ENCODE measurements around the gene THAP8.

DNA sequence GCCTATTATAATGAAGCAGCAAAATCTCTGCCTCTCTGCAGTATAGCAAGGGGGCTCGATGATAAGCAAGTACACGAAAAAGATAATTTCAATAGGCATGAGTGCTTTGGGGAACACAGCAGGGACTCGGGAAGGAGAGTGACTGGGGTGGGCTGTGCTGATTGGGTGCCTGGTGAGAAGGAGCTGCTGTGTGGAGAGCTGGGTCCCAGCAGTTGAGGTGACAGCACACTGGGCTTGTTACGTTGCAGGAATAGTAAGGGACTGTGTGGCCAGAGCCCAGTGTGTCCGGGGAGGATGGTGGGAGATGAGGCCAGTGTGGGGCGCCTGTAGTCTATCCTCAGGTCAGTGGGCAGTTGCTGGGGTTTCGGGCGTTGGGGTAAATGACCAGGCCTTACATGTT is 18.0 kb upstream of the THAP8 start:
- TF ChIP-seq CTCF (IDR thresholded peaks at IDR 0.05 in 2 of 3, conservative IDR thresholded peaks at IDR 0.05 in 1 of 3; ENCODE audit: control insufficient read depth in 2 of 3, extremely low read depth in 1 of 3, insufficient read depth in 1 of 3, low read depth in 3 of 3, low read length in 3 of 3) (no peak), TAF1 (IDR thresholded peaks at IDR 0.05; ENCODE audit: borderline replicate concordance, low read depth, low read length) (no peak), SMAD1 (IDR thresholded peaks at IDR 0.05; ENCODE audit: low read depth, partially characterized antibody) (no peak), ZSCAN29 (IDR thresholded peaks at IDR 0.05) (no peak), RCOR1 (conservative IDR thresholded peaks at IDR 0.05; ENCODE audit: low read depth, low read length) (no peak), USF2 (IDR thresholded peaks at IDR 0.05; ENCODE audit: borderline replicate concordance, low read depth, low read length) (no peak)
